Activated T-helper 17 cell treated with anti-CD3 and anti-CD28 coated beads, Interleukin-2, amount 50 U/mL, for 72 hours (primary cell): ENCODE data around the gene NUCB1. TPM values are rescaled to one million over a fixed set of nuclear protein-coding genes. Genes with fewer than 3 reads are reported as not detected.
A peak's percentile ranks its signal among the peaks of the same experiment; 100 is the strongest.
"Not testable (repeated sequence)": the region's sequence is repeated elsewhere in the genome, so short reads cannot be mapped to it uniquely, and the experiment has no call there.

Experiments
- ATAC-seq: fragments of 150-1000 bp; cut with Tn5 transposase; replicated peaks from 2 replicates; pipeline ENCODE4 v1.10.0; 2021; ENCODE audit warnings: mild to moderate bottlenecking, moderate library complexity
- H3K27ac Mint-ChIP-seq: one replicate; pipeline ENCODE4 v1.8.0; 2022; ENCODE audit warnings: mixed read lengths
- H3K27me3 Mint-ChIP-seq: one replicate; pipeline ENCODE4 v1.8.0; 2022; ENCODE audit warnings: mixed read lengths
- H3K36me3 Mint-ChIP-seq: one replicate; pipeline ENCODE4 v1.8.0; 2022; ENCODE audit warnings: low read depth, mild to moderate bottlenecking, mixed read lengths
- H3K4me1 Mint-ChIP-seq: one replicate; pipeline ENCODE4 v1.8.0; 2022; ENCODE audit warnings: mixed read lengths
- H3K4me3 Mint-ChIP-seq: one replicate; pipeline ENCODE4 v1.8.0; 2022; ENCODE audit warnings: mild to moderate bottlenecking, mixed read lengths
- H3K9me3 Mint-ChIP-seq: one replicate; pipeline ENCODE4 v1.8.0; 2022; ENCODE audit warnings: mixed read lengths
- total RNA-seq, 2 donors: library from RNA; stranded (reverse); gene quantifications; one replicate each; pipeline ENCODE4 v1.2.3, GENCODE V29; 2022

The NUCB1 gene
- total RNA-seq, 2 donors from 2014 or later = 158 to 184 TPM

GRCh38 chr19:48907671-48908070 is 7.6 kb downstream of the NUCB1 start:
- Mint-ChIP-seq H3K27ac (no peak overlapping the region), H3K4me1 (peaks cover under 1% of the 10 kb centered on the region)
- no peak for ATAC-seq

GRCh38 chr19:48909424-48910077 is 9.4 kb downstream of the NUCB1 start:
- H3K4me3 Mint-ChIP-seq, H3K27ac Mint-ChIP-seq, H3K27me3 Mint-ChIP-seq, H3K4me1 Mint-ChIP-seq, ATAC-seq, H3K9me3 Mint-ChIP-seq: not testable (repeated sequence)
- peaks cover 97% of the 10 kb centered on the region for H3K36me3 Mint-ChIP-seq

More at GRCh38 chr19:48907671-48908070, 7.6 kb downstream of the NUCB1 start:
- no peaks in the 10 kb centered on the region for H3K27me3 Mint-ChIP-seq
- peaks cover 89% of the 10 kb centered on the region for H3K36me3 Mint-ChIP-seq
- no peak overlapping the region for H3K4me3 Mint-ChIP-seq
- no peaks in the 10 kb centered on the region for H3K9me3 Mint-ChIP-seq

GRCh38 chr19:48910803-48911202 is 10.7 kb downstream of the NUCB1 start:
- H3K27ac Mint-ChIP-seq = no peak overlapping the region
- H3K36me3 Mint-ChIP-seq = peaks cover 94% of the 10 kb centered on the region

GRCh38 chr19:48913114-48913889 is 13.2 kb downstream of the NUCB1 start:
- H3K4me3 Mint-ChIP-seq = no peak overlapping the region
- H3K36me3 Mint-ChIP-seq = peaks cover 92% of the 10 kb centered on the region
- no peak overlapping the region for H3K27ac Mint-ChIP-seq
- peaks cover 5% of the 10 kb centered on the region for H3K4me1 Mint-ChIP-seq
- no peak for ATAC-seq
- no peaks in the 10 kb centered on the region for H3K27me3 Mint-ChIP-seq
- H3K9me3 Mint-ChIP-seq = no peaks in the 10 kb centered on the region

More at GRCh38 chr19:48910803-48911202, 10.7 kb downstream of the NUCB1 start:
- peaks cover 1% of the 10 kb centered on the region for H3K4me1 Mint-ChIP-seq
- no peaks in the 10 kb centered on the region for H3K27me3 Mint-ChIP-seq
- no peaks in the 10 kb centered on the region for H3K9me3 Mint-ChIP-seq
- ATAC-seq = no peak
- no peak overlapping the region for H3K4me3 Mint-ChIP-seq

- H3K9me3 Mint-ChIP-seq = no peaks in the 10 kb centered on the region
- no peak overlapping the region for H3K4me3 Mint-ChIP-seq
- H3K4me1 Mint-ChIP-seq = peaks cover 5% of the 10 kb centered on the region
- peaks cover 92% of the 10 kb centered on the region for H3K36me3 Mint-ChIP-seq
- ATAC-seq = no peak
- no peak overlapping the region for H3K27ac Mint-ChIP-seq
- no peaks in the 10 kb centered on the region for H3K27me3 Mint-ChIP-seq
These were observed 14.1 kb downstream of the NUCB1 start for GRCh38 chr19:48914181-48914580.

- H3K27me3 Mint-ChIP-seq = no peaks in the 10 kb centered on the region
- no peak overlapping the region for H3K4me3 Mint-ChIP-seq
- peaks cover 5% of the 10 kb centered on the region for H3K4me1 Mint-ChIP-seq
- H3K27ac Mint-ChIP-seq = no peak overlapping the region
- no peak for ATAC-seq
- no peaks in the 10 kb centered on the region for H3K9me3 Mint-ChIP-seq
- H3K36me3 Mint-ChIP-seq = peaks cover 81% of the 10 kb centered on the region
These were observed 15.6 kb downstream of the NUCB1 start for GRCh38 chr19:48915757-48916156.

GRCh38 chr19:48918071-48918470 is 18.0 kb downstream of the NUCB1 start:
- no peaks in the 10 kb centered on the region for H3K27me3 Mint-ChIP-seq
- no peaks in the 10 kb centered on the region for H3K9me3 Mint-ChIP-seq
- ATAC-seq = no peak
- peaks cover 5% of the 10 kb centered on the region for H3K4me1 Mint-ChIP-seq
- H3K27ac Mint-ChIP-seq = no peak overlapping the region
- no peak overlapping the region for H3K4me3 Mint-ChIP-seq
- H3K36me3 Mint-ChIP-seq = peaks cover 76% of the 10 kb centered on the region

GRCh38 chr19:48918801-48919247 is 18.7 kb downstream of the NUCB1 start:
- Mint-ChIP-seq H3K9me3 (no peaks in the 10 kb centered on the region), H3K36me3 (peaks cover 73% of the 10 kb centered on the region), H3K4me1 (peaks cover 5% of the 10 kb centered on the region), H3K4me3 (no peak overlapping the region), H3K27me3 (no peaks in the 10 kb centered on the region), H3K27ac (no peak overlapping the region)
- ATAC-seq = no peak

- not testable (repeated sequence) for H3K4me3 Mint-ChIP-seq, H3K27me3 Mint-ChIP-seq, H3K9me3 Mint-ChIP-seq, ATAC-seq, H3K4me1 Mint-ChIP-seq, H3K27ac Mint-ChIP-seq
- H3K36me3 Mint-ChIP-seq = peaks cover 69% of the 10 kb centered on the region
These were observed 19.2 kb downstream of the NUCB1 start for GRCh38 chr19:48919271-48919670.

GRCh38 chr19:48920949-48921348 is 20.8 kb downstream of the NUCB1 start:
- H3K27me3 Mint-ChIP-seq = no peaks in the 10 kb centered on the region
- H3K4me3 Mint-ChIP-seq = no peak overlapping the region
- peaks cover 2% of the 10 kb centered on the region for H3K4me1 Mint-ChIP-seq
- H3K27ac Mint-ChIP-seq = no peak overlapping the region
- H3K9me3 Mint-ChIP-seq = no peaks in the 10 kb centered on the region
- peaks cover 55% of the 10 kb centered on the region for H3K36me3 Mint-ChIP-seq
- no peak for ATAC-seq

GRCh38 chr19:48921721-48922500 is 21.8 kb downstream of the NUCB1 start:
- H3K36me3 Mint-ChIP-seq = peaks cover 45% of the 10 kb centered on the region
- no peaks in the 10 kb centered on the region for H3K9me3 Mint-ChIP-seq
- H3K27me3 Mint-ChIP-seq = no peaks in the 10 kb centered on the region
- no peak overlapping the region for H3K4me3 Mint-ChIP-seq
- H3K27ac Mint-ChIP-seq = no peak overlapping the region
- H3K4me1 Mint-ChIP-seq = no peaks in the 10 kb centered on the region
- ATAC-seq = no peak

GRCh38 chr19:48922548-48923490 is 22.7 kb downstream of the NUCB1 start:
- no peak overlapping the region for H3K27ac Mint-ChIP-seq
- no peak overlapping the region for H3K4me3 Mint-ChIP-seq
- peaks cover 38% of the 10 kb centered on the region for H3K36me3 Mint-ChIP-seq
- no peaks in the 10 kb centered on the region for H3K4me1 Mint-ChIP-seq
- H3K9me3 Mint-ChIP-seq = no peaks in the 10 kb centered on the region
- no peak for ATAC-seq
- H3K27me3 Mint-ChIP-seq = no peaks in the 10 kb centered on the region

GRCh38 chr19:48925240-48925843 is 25.2 kb downstream of the NUCB1 start:
- Mint-ChIP-seq H3K27ac (no peak overlapping the region), H3K36me3 (peaks cover 24% of the 10 kb centered on the region), H3K4me3 (no peak overlapping the region), H3K4me1 (no peaks in the 10 kb centered on the region), H3K9me3 (no peaks in the 10 kb centered on the region), H3K27me3 (no peaks in the 10 kb centered on the region)
- peak; percentile 56 for ATAC-seq
